GM19099 (cell line): ENCODE data around the gene EPC2.

Experiments used
- POLR2A ChIP-seq: IDR thresholded peaks from 3 replicates; pipeline ENCODE4 v1.6.1; 2011; ENCODE audit warnings: low read depth; ENCODE audit not compliant: insufficient read length; ENCODE audit errors: extremely low read depth

Gene EPC2

GRCh38 chr2:148619560-148620195 lies 24.9 kb upstream of the EPC2 start:
- no peak for TF ChIP-seq POLR2A

DNA sequence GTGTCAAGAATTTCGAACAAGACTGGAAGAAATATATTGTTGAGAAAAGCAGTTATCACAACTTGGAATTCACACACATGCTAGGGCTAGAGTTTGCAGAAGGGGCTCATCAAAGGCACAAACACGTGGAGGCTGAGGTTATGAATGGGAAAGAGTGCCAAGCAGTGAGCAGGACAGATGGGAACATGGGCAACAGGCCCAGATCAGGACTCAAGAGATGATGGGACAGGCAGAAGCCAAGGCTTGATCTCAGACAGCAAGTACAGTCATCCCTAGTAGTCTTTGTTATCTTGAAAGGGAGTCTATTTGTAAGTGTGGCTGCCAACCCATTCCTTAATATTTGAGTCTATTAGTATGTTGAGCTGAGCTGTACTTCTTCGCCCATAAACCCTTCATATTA lies 22.2 kb upstream of the EPC2 start:
- no peak for TF ChIP-seq POLR2A

DNA sequence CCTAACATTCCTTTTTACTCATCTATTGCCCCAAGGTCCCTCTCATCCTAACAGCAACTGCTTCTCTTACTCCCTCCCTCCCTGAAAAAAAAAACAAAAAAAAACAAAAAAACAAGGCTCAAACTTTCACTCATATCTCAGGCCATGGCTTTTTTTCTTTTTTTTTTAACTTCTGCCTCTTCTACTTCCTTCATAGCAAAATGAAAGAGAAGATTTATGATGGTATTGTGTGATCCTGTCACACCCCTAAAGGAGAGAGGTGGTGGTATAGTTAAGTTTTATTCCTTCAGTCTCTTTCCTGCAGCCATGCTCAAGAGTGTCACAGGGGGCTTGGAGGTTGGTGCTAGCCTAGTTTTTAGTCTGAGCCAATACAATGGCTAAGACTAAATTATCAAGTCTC lies 21.5 kb upstream of the EPC2 start:
- no peak for TF ChIP-seq POLR2A

DNA sequence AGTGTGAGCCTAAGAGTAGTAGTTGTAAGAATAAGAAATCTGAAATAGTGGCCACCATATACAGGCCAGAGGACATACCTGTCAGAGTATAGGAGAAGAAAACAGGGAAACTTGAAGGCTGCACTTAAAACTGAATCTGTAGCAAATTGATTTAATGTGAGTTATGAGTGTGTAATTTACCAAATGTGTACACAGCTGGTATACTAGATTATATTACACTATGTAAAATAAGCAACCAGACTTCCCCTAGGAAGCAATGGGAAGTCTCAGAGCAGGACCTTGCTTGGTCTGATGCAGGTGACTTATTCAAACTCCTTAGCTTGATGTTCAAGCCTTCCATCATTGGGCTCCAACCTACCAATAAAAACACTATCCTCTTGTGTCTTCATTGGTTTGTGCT lies 17.3 kb upstream of the EPC2 start:
- TF ChIP-seq POLR2A: no peak

GRCh38 chr2:148634749-148635148 lies 9.8 kb upstream of the EPC2 start:
- TF ChIP-seq POLR2A: no peak

- no peak for TF ChIP-seq POLR2A
These were observed 6.0 kb upstream of the EPC2 start for GRCh38 chr2:148638543-148638942.

DNA sequence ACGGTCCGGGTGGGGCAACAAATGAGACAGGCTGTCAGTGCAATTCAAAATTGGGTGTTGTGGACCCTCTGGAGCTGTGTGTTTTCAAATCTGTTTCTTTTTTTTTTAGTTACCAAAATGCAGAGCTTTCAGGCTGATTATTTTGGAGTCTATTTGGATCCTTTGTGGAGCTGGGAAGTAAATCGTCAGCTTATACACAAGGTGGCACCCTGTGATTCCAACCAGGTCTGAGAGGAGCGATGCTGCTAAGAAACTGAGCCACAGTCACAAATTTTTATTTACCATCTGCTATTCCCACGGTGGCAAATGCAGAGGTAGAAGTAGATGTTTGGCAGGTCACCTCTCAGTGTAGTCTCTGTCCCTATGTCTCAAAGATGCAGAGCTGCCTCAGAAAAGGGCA lies 3.8 kb upstream of the EPC2 start:
- TF ChIP-seq POLR2A: no peak

GRCh38 chr2:148642112-148642744 lies 2.3 kb upstream of the EPC2 start:
- no peak for TF ChIP-seq POLR2A

GRCh38 chr2:148642891-148643416 lies 1.6 kb upstream of the EPC2 start:
- no peak for TF ChIP-seq POLR2A

DNA sequence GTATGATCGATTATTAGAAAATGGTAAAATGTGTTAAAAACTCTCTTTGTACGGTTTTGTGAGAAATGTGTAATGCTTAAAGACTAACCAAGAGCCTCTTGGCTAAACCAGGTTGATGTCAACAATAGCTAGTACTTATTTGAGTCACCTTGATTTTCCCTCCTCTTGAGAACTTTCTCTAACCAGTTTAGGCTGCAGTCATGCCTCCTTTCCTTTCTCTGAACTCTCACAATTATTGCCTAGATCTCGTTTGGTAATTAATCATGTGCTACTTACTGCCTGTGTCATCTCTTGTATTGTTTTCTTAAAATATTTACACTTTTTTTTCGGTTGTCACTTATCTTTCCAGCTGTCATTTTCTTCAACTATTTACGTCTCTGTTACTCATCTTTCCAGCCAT lies 1.1 kb upstream of the EPC2 start:
- no peak for TF ChIP-seq POLR2A

GRCh38 chr2:148644883-148645538 lies 460 bp downstream of the EPC2 start:
- TF ChIP-seq POLR2A: peak; percentile 41

- no peak for TF ChIP-seq POLR2A
These were observed 1.1 kb downstream of the EPC2 start for GRCh38 chr2:148645539-148646230.

DNA sequence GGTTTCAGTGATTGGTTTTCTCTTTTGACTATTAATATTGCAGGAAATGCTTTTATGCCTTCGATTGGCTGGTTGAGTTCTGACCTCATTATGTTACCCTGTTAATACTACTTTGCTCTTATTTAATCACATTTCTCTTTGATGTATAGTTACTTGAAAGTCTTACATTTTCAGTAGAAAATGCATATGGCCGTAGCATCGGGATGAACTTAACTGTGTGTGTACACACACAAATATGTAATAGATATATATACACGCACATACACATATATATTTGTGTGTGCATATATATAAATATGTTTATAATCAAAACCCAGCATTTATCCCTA lies 1.6 kb downstream of the EPC2 start:
- TF ChIP-seq POLR2A: no peak

DNA sequence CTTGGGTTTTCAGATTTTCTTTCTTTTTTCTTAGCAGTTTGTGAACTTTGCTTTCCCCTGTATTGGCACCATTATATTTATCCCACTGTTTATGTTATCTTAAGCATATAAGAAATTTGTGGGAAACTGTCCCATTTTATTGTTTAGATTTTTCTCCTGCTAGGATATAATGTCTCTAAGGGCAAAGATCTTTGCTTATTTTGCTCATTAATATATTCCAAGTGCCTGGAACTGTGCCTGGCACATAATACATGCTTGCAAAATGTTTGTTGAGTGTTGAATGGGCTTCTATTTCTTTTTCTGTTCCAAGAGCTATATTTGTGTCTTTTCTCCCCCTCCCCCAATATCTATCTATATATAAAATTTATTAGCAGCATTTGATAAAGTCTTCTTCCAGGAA lies 5.4 kb downstream of the EPC2 start:
- no peak for TF ChIP-seq POLR2A

- TF ChIP-seq POLR2A: no peak
These were observed 6.3 kb downstream of the EPC2 start for GRCh38 chr2:148650881-148651280.

GRCh38 chr2:148651972-148652371 lies 7.4 kb downstream of the EPC2 start:
- no peak for TF ChIP-seq POLR2A
